IgD-negative memory B cell (primary cell): ENCODE measurements around the gene SALL3. TPM values are rescaled to one million over a fixed set of nuclear protein-coding genes. Genes with fewer than 3 reads are reported as not detected.

ENCODE experiments used
- H3K27ac Mint-ChIP-seq, 3 donors: one replicate each; pipeline ENCODE4 v1.8.0; 2020 to 2022; ENCODE audit warnings: mild to moderate bottlenecking in 3 of 3, mixed read lengths in 3 of 3, moderate library complexity in 1 of 3
- H3K27me3 Mint-ChIP-seq: one replicate; pipeline ENCODE4 v1.8.0; 2021; ENCODE audit warnings: mixed read lengths
- H3K36me3 Mint-ChIP-seq: one replicate; pipeline ENCODE4 v1.8.0; 2020; ENCODE audit warnings: mild to moderate bottlenecking, mixed read lengths
- H3K4me1 Mint-ChIP-seq, 3 donors: one replicate each; pipeline ENCODE4 v1.8.0; 2020 to 2022; ENCODE audit warnings: mixed read lengths in 3 of 3, mild to moderate bottlenecking in 1 of 3
- H3K4me3 Mint-ChIP-seq, 4 donors: one replicate each; pipeline ENCODE4 v1.8.0; 2020 to 2022; ENCODE audit warnings: mild to moderate bottlenecking in 4 of 4, mixed read lengths in 4 of 4, moderate library complexity in 3 of 4
- H3K9me3 Mint-ChIP-seq, 3 donors: one replicate each; pipeline ENCODE4 v1.8.0; 2020 to 2021; ENCODE audit warnings: mixed read lengths in 3 of 3, mild to moderate bottlenecking in 1 of 3
- polyA plus RNA-seq: library from polyadenylated mRNA; unstranded; fragments of 300-500 nt; fragmentation: Illumina TruSeq; gene quantifications from one replicate; pipeline ENCODE4 v1.2.3, GENCODE V29; 2021

The SALL3 gene
- polyA plus RNA-seq, 1 donor from 2014 or later, result not detected

DNA sequence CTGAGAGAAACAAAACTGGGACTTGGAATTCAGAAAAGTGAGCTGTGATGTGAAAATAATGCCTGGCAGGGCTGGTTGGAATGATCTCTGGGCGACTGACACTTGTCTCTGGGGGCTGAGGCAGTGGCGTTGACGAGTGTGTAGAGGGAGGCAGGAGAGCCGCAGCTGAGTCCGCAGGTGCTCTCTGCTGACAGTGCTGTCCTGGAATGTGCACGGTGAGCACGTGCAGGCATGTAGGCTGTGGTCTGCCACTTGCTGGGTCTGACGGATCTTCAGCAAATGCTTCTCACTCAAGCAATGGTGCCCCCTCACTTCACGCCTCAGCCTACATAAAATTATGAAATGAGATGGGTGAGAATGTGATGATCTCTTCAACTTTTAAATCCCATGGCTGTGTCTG lies 51.1 kb downstream of the SALL3 start:
- H3K36me3 Mint-ChIP-seq, result no peaks in the 10 kb centered on the region
- peaks cover 0 to 1% (median 0%) of the 10 kb centered on the region in 3 donors for H3K4me1 Mint-ChIP-seq
- H3K27me3 Mint-ChIP-seq, result peaks cover 3% of the 10 kb centered on the region
- no peak overlapping the region for H3K27ac Mint-ChIP-seq
- H3K9me3 Mint-ChIP-seq, result peaks cover 8 to 18% (median 14%) of the 10 kb centered on the region in 3 donors
- H3K4me3 Mint-ChIP-seq, result no peak overlapping the region

DNA sequence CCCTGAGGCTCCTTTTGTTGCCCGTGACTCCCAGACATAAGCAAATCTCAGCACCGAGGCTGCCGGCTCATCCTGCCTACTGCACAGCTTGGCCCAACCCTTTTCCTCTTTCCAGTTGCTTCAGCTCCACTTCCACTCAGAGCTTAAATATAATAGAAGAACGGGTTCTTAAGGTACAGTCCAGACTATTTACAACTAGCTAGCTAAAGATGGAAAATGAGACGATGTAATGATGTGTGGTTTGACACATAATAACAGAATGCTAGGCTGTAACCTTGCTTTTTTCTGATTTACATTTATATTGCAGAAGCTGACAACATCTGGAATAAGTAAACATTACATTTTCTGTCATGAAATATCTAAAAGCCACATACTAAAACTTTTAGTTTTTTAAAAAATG lies 62.7 kb downstream of the SALL3 start:
- no peak overlapping the region for H3K27ac Mint-ChIP-seq
- peaks cover 0 to 1% (median 0%) of the 10 kb centered on the region in 3 donors for H3K4me1 Mint-ChIP-seq
- H3K9me3 Mint-ChIP-seq, result no peaks in the 10 kb centered on the region

DNA sequence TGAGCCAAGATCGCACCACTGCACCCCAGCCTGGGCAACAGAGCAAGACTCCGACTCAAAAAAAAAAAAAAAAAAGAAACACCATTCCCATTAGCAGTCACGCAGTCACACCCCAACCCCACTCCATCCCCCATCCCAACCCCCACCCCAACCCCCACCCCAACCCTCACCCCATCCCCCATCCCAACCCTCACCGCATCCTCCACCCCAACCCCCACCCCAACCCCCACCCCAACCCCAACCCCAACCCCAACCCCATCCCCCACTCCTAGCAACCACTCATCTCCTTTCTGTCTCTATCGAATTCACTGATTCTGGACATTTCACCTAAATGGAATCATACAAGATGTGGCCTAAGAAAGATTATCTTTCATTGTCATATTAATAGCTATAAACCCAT lies 63.7 kb downstream of the SALL3 start:
- H3K27ac Mint-ChIP-seq, result no peak overlapping the region
- no peaks in the 10 kb centered on the region for H3K9me3 Mint-ChIP-seq
- H3K27me3 Mint-ChIP-seq, result peaks cover 6% of the 10 kb centered on the region
- no peak overlapping the region for H3K4me3 Mint-ChIP-seq
- H3K36me3 Mint-ChIP-seq, result no peaks in the 10 kb centered on the region
- H3K4me1 Mint-ChIP-seq, result peaks cover 0 to 1% (median 0%) of the 10 kb centered on the region in 3 donors

More for the DNA sequence above, 62.7 kb downstream of the SALL3 start:
- H3K27me3 Mint-ChIP-seq, result peaks cover 6% of the 10 kb centered on the region
- no peak overlapping the region for H3K4me3 Mint-ChIP-seq
- H3K36me3 Mint-ChIP-seq, result no peaks in the 10 kb centered on the region

DNA sequence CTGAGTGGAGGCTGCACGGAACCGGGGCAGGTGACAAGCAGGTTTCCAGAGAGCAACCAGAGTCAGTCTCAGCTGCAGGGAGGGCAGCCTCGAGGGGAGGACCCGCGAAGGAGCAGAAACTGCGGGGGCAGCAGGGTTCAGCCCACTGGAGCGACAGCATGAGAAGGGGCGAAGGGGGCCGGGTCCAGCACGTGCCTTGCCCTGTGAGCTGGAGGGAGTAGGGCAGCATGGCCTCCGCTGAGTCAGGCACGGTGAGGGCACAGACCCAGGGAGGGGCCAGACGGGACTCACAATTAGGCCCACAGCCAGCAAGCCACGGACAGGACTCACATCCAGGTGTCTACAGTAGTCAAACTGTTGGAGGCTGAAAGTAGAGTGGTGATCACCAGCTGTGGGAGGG lies 66.9 kb downstream of the SALL3 start:
- H3K4me1 Mint-ChIP-seq, result peaks cover 0 to 1% (median 0%) of the 10 kb centered on the region in 3 donors
- peaks cover 2% of the 10 kb centered on the region for H3K27me3 Mint-ChIP-seq
- H3K27ac Mint-ChIP-seq, result no peak overlapping the region

GRCh38 chr18:79047556-79048244 lies 68.1 kb downstream of the SALL3 start:
- Mint-ChIP-seq H3K36me3 (no peaks in the 10 kb centered on the region), H3K4me3 (no peak overlapping the region), H3K4me1 (peaks cover 0 to 1% (median 0%) of the 10 kb centered on the region in 3 donors), H3K27me3 (peaks cover 2% of the 10 kb centered on the region), H3K9me3 (no peaks in the 10 kb centered on the region), H3K27ac (peak overlapping the region in 1 of 3 donors; percentile 59)

More for the DNA sequence above, 66.9 kb downstream of the SALL3 start:
- H3K4me3 Mint-ChIP-seq, result no peak overlapping the region
- no peaks in the 10 kb centered on the region for H3K9me3 Mint-ChIP-seq
- no peaks in the 10 kb centered on the region for H3K36me3 Mint-ChIP-seq

DNA sequence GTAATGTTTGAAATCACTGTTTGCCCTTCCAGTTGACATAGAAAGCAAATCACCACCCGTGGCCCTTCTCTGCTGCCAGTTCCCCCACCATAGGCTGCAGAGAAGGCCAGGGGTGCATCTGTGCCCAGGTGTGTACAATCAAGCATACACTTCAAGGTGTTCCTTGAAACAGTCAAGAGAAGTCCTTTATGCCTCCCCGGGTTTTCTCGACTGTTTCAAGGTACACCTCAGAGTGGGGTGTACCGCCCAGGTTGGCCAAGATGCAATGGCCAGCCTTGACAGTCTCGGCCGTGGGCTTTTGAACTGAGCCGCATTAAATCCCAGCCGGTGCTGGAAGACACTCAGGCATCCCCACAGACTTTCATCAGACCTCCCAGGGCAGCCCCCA lies 68.6 kb downstream of the SALL3 start:
- Mint-ChIP-seq H3K9me3 (no peaks in the 10 kb centered on the region), H3K27ac (peak overlapping the region in 1 of 3 donors; percentile 59), H3K4me1 (no peaks in the 10 kb centered on the region), H3K27me3 (no peaks in the 10 kb centered on the region), H3K36me3 (no peaks in the 10 kb centered on the region), H3K4me3 (no peak overlapping the region)

DNA sequence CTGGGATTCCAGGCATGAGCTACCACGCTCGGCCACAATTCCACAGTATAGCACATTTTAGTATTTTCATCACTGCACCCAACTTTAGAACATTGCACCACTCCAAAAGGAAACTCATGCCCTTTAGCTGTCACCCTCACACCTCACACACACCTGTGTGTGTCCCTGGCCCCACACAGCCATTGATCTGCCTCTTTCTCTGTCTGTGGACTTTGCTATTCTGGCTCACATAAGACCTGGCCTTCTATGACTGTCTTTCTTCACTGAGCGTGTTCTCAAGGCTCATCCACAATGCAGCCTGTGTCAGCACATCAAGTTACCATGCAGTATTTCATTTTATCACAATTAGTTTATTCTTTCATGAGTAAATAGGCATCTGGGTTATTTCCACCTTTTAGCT lies 69.9 kb downstream of the SALL3 start:
- Mint-ChIP-seq H3K27me3 (peaks cover 3% of the 10 kb centered on the region), H3K27ac (no peak overlapping the region), H3K4me3 (no peak overlapping the region), H3K9me3 (no peaks in the 10 kb centered on the region), H3K4me1 (no peaks in the 10 kb centered on the region), H3K36me3 (no peaks in the 10 kb centered on the region)

Other genes starting within 250 kb of the SALL3 start
- 17.6 TPM for gene ATP9B, start 89.6 kb downstream of the SALL3 start, polyA plus RNA-seq